NCI-H1417 treated with DMSO at 0.1 percent for 48 hours (cell line): Measurements from ENCODE around the gene MEF2A.

ENCODE experiments used
- DNase-seq: peaks from one replicate; lab custom pipeline; 2025; lab: John Stamatoyannopoulos, UW

MEF2A gene

GRCh38 chr15:99606646-99607045 is 40.9 kb downstream of the MEF2A start:
- DNase-seq: no peak

DNA sequence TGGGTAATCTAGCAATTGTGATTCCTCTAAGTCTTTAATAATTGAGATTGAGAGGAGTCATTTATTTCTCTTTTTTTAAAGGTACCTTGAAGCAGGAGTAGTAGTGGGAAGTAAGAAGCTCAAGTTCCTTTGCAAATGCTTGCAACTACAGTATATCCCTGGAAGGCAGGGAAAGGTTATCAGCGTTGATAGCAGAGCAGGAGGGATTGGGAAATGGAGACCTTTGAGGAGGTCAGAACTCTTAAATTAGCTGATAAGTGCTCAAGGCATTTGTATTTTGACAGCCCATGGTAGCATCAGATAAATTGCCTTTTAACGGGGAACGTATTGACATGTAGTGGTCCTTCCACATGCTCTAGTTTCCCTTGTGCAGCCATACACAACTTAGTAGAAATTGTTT is 47.7 kb downstream of the MEF2A start:
- no peak for DNase-seq

DNA sequence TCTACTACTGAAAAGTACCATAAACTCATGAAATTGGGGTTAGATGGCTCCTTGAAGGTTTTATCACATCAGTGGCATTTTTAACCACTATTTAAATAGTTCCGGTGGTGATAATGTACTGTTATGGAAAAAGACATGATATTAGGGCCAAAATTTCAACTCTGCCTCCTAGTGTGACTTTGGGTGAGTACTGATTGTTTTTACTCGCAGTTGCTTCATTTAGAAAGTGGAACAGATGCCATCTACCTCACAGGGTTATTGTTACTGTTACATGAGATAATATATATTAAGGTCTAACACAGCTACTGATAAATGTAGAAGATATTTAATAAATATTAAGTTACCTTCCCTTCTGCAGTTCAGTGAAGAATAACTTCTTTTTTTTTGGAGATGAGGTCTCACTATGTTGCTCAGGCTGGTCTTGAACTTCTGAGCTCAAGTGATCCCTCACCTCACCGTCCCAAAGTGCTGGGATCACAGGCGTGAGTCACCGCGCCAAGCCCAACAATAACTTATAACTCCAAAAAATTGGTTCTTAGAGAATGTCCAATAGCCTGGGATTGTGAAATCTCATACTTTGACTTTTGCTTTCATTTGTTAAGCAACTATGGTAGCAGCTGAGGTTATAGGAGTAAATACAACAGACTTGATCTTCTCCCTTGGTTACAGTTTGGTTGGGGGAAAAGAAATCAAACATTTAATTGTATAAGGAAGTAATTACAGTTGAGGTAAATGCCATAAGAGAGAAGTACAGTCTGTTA is 48.3 kb downstream of the MEF2A start:
- DNase-seq: no peak

GRCh38 chr15:99614749-99615288 is 49.0 kb downstream of the MEF2A start:
- DNase-seq: no peak

DNA sequence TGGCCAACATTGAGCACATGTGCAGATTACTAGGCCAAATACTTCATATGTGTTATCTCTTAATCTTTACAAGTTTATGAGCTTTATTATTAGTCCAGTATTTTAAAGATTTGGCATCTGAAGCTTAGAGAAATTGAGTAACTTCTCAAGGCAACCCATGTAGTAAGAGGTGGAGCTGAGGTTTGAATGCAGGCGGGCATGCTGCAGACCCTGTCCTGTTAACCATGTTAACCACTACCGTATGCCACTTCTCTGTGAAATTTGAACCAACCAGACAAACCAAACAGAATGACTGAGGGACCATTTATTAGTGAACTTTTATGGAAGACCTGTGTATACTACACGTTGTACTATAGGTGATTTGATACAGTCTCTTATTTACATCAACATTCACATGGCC is 49.7 kb downstream of the MEF2A start:
- no peak for DNase-seq

DNA sequence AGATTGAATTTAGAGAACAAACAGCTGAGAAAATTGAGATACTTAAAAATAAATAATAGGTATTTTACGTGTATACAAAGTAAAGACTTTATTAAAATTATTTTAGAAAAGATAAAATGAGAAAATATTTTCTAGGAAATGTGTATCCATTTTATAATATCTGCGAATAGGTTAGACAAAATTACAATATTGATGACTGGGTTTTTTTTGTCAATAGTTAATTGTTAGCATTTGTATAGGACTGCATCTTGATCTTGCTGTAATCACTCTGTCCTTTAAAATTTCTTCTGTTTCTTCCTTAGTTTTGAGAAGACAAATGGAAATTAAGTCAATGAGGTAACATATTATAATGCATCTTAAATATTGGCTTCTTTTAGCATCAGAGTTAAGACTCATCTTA is 50.3 kb downstream of the MEF2A start:
- no peak for DNase-seq

DNA sequence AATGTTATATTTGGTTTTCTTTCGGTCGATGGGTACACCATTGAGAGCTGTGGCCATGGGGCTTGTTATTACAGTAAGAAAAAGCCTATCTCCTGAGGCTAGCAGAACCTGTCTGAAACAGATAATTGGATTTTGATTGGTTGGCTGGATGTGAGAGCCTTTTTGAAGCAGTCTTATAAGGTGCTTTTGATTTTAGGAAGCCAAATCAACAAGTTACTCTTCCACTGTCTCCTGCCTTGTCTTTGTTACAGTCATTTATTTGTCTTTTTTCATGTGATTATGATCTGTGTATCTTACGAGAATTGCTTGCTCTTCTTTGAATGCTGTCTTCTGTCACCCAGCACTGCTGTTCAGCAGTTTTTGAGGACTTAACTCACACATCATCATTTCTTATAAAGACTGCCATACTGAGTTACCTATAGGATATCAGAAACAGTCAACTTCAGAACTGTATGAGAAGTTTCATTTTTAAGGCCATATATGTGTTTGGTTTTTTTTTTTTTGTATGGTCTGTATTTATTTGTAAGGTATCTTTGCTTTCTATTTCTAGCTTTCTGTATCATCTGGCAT is 51.1 kb downstream of the MEF2A start:
- DNase-seq: no peak

- no peak for DNase-seq
Observed at GRCh38 chr15:99618941-99619411, 53.2 kb downstream of the MEF2A start.

GRCh38 chr15:99619712-99620111 is 53.9 kb downstream of the MEF2A start:
- no peak for DNase-seq

- no peak for DNase-seq
Observed at GRCh38 chr15:99620178-99620577, 54.4 kb downstream of the MEF2A start.

DNA sequence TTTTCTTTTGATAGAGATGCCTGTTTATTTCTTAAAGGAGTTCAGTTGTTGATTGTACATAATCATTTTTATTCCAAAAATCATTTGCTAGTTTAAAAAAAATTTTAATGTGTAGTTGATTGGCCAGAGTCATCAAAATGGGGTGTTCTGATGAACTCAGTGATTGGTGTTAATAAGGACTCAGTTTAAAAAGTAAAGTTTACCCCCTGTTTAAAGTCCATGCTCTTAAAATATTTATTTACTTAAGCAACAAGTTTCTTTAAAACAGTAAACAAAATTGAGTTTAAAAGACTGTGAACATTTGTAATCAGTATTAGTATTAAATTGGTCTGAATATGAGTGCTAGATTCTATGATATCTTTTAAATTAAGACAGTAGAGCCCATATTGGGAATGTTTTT is 56.0 kb downstream of the MEF2A start:
- DNase-seq: no peak

DNA sequence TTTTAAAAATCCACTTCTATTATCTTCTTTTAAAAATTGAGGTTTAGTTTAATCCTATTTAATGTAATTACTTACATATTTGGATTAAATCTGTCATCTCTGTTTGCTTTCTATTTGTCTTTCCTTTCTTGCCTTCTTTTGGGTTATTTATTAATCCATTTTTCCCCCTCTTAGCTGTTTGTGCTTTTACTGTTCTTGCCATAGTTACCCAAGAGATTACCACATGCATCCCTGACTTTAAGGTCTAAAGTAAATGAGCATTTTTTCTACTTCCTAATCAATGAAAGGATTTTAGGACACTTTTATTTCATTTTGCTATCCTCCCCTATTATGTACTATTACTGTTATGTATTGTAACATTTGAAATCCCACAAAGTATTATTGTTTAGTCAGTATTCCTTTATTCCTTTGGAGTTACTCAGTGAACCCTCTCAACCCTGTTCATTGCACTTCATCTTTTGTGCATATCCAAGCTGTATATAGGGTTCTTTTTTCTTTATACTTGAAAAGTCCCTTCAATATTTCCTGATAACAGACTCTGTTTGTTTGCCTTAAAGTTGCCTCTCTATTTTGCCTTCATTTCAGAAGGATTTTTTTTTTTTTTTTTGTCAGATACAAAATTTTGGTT is 62.7 kb downstream of the MEF2A start:
- no peak for DNase-seq

DNA sequence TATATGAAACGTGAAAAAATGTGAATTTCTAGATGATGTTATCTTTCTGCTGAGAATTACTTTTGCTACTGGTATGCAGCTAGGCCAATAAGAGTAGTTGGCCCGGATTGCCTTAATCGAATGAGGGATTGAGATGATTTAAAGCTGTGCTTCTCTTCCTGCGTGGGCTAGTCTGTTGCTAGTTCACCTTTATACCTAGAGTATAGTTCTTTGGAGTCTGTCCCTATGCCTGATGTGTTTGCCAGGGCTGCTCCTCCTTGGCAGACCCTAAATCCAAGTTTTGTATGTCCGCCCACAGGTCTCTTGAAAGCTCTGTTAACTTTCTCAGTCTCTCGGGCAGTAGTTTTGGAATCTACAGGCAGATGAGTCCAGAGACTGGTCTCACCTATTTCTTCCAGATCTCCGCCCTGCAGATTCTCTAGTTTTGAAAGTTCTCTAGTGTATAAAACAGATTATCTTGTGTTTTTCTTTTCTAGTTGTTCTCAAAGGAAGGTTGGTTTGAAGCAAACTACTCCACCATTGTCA is 64.9 kb downstream of the MEF2A start:
- DNase-seq: no peak

- DNase-seq: no peak
Observed at GRCh38 chr15:99631255-99631654, 65.5 kb downstream of the MEF2A start.

- DNase-seq: no peak
Observed at GRCh38 chr15:99632521-99632920, 66.7 kb downstream of the MEF2A start.

GRCh38 chr15:99633655-99634054 is 67.9 kb downstream of the MEF2A start:
- no peak for DNase-seq

DNA sequence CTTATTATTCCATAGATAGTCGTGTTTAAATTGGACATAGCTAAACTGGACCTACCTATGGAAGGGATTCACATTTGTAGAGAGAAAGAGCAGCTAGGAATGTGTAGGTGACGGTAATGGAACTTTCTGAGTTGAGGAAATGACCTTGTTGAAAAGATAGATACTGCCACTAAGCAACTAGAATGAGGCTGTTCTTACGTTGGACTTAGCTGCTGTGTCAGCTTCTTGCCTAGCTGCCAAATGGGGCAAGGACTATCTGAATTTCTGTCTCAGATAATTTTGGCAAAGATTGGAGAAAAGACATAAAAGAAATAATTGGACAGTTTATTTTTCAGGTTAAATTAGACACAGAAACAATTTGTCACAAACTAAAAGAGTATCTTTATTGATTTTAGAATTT is 68.8 kb downstream of the MEF2A start:
- DNase-seq: no peak

DNA sequence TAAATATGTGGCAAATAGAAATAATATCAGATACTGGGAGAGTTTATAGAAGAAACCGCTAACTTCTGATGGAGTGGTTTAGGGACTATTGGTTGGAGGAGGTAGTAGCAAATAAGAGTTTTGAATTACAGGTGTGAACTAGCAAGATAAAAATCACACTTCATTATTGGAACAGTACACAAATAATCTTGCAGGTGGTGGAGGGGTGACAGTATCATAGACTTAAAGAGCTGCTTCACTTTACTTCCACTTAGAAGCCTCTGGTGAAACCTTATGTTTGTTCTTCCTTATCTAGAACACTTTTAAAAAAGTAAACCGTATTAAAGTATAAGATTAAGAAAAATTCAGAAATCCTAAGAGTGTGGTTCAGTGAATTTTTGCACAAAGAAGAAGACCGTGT is 69.4 kb downstream of the MEF2A start:
- DNase-seq: no peak

DNA sequence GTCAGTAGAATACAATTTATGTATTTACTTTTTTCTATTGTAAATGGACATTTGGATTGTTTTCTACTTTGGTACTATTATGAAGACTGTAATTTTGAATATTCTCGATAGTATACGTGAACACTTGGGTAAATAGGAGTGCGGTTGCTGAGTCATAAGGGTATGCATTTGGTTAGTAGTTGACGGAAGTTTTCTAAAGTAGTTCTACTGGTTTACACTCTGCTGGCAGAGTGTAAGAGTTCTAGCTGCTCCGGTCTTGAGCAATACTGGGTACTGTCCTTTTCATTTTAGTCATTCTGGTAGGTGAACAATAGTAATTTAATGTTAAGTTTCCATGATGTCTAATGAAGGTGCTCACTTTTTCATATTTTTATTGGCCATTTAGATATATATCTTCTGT is 70.0 kb downstream of the MEF2A start:
- no peak for DNase-seq

- DNase-seq: no peak
Observed at GRCh38 chr15:99644913-99645542, 79.2 kb downstream of the MEF2A start.

GRCh38 chr15:99645543-99645935 is 79.8 kb downstream of the MEF2A start:
- no peak for DNase-seq

- no peak for DNase-seq
Observed at GRCh38 chr15:99645951-99646350, 80.2 kb downstream of the MEF2A start.
